NCI-H226 (cell line): ENCODE measurements around the gene ILK.

Experiments used
- DNase-seq: peaks from one replicate; pipeline ENCODE4 v3.0.0-alpha.2; 2015

Gene ILK

GRCh38 chr11:6638429-6638828 lies 34.9 kb downstream of the ILK start:
- DNase-seq, result no peak

GRCh38 chr11:6640036-6640984 lies 36.7 kb downstream of the ILK start:
- no peak for DNase-seq

GRCh38 chr11:6640985-6641701 lies 37.6 kb downstream of the ILK start:
- DNase-seq, result no peak

GRCh38 chr11:6642957-6643356 lies 39.4 kb downstream of the ILK start:
- no peak for DNase-seq

GRCh38 chr11:6646071-6646470 lies 42.5 kb downstream of the ILK start:
- DNase-seq, result no peak

- DNase-seq, result no peak
These were observed 43.0 kb downstream of the ILK start for GRCh38 chr11:6646576-6646917.

GRCh38 chr11:6646918-6647679 lies 43.5 kb downstream of the ILK start:
- no peak for DNase-seq

GRCh38 chr11:6647836-6648235 lies 44.3 kb downstream of the ILK start:
- DNase-seq, result no peak

GRCh38 chr11:6648501-6648900 lies 44.9 kb downstream of the ILK start:
- DNase-seq, result no peak

- no peak for DNase-seq
These were observed 46.5 kb downstream of the ILK start for GRCh38 chr11:6650104-6650503.

GRCh38 chr11:6650980-6651379 lies 47.4 kb downstream of the ILK start:
- no peak for DNase-seq

- DNase-seq, result no peak
These were observed 48.6 kb downstream of the ILK start for GRCh38 chr11:6652182-6652581.

GRCh38 chr11:6653097-6653496 lies 49.5 kb downstream of the ILK start:
- DNase-seq, result no peak

- no peak for DNase-seq
These were observed 50.1 kb downstream of the ILK start for GRCh38 chr11:6653656-6654055.

GRCh38 chr11:6654281-6655019 lies 50.9 kb downstream of the ILK start:
- DNase-seq, result no peak

GRCh38 chr11:6655020-6655789 lies 51.6 kb downstream of the ILK start:
- no peak for DNase-seq

GRCh38 chr11:6655790-6656583 lies 52.4 kb downstream of the ILK start, which contains the start of gene DCHS1:
DCHS1 (minus strand) TSS chr11:6655809; CDS start chr11:6641613, 14,196 bp downstream.
- no peak for DNase-seq

GRCh38 chr11:6656584-6656915 lies 53.0 kb downstream of the ILK start:
- no peak for DNase-seq

GRCh38 chr11:6656936-6657335 lies 53.4 kb downstream of the ILK start:
- no peak for DNase-seq

- no peak for DNase-seq
These were observed 53.8 kb downstream of the ILK start for GRCh38 chr11:6657346-6657745.

- no peak for DNase-seq
These were observed 55.1 kb downstream of the ILK start for GRCh38 chr11:6658647-6659046.
